ENCODE data around the gene INO80E.
A peak's percentile ranks its signal among the peaks of the same experiment; 100 is the strongest.

The INO80E gene

GRCh38 chr16:30007378-30007895, 11.4 kb downstream of the INO80E start:
- Histone ChIP-seq H3K4me3 (ENCODE audit: low read depth, low read length) (no peak overlapping the region), H3K9me3 (ENCODE audit: severe bottlenecking) (no peaks in the 10 kb centered on the region), H3K27me3 (ENCODE audit: insufficient read depth, low read depth, severe bottlenecking) (no peaks in the 10 kb centered on the region), H3K36me3 (peaks cover 24% of the 10 kb centered on the region; the same call in 1 of the 2 replicates), H3K27ac (no peak overlapping the region)
- TF ChIP-seq, protein P1, sequence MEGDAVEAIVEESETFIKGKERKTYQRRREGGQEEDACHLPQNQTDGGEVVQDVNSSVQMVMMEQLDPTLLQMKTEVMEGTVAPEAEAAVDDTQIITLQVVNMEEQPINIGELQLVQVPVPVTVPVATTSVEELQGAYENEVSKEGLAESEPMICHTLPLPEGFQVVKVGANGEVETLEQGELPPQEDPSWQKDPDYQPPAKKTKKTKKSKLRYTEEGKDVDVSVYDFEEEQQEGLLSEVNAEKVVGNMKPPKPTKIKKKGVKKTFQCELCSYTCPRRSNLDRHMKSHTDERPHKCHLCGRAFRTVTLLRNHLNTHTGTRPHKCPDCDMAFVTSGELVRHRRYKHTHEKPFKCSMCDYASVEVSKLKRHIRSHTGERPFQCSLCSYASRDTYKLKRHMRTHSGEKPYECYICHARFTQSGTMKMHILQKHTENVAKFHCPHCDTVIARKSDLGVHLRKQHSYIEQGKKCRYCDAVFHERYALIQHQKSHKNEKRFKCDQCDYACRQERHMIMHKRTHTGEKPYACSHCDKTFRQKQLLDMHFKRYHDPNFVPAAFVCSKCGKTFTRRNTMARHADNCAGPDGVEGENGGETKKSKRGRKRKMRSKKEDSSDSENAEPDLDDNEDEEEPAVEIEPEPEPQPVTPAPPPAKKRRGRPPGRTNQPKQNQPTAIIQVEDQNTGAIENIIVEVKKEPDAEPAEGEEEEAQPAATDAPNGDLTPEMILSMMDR (IDR thresholded peaks at IDR 0.05; ENCODE audit: low read depth, low read length) = no peak
- no peak for DNase-seq

- H3K4me3 ChIP-seq (ENCODE audit: low read depth, low read length) = no peak overlapping the region
- no peak for DNase-seq
- H3K27me3 ChIP-seq (ENCODE audit: insufficient read depth, low read depth, severe bottlenecking) = no peaks in the 10 kb centered on the region
- no peak overlapping the region for H3K27ac ChIP-seq
- no peaks in the 10 kb centered on the region for H3K9me3 ChIP-seq (ENCODE audit: severe bottlenecking)
- TF ChIP-seq, protein P1 (IDR thresholded peaks at IDR 0.05; ENCODE audit: low read depth, low read length) = no peak
- peaks cover 14% of the 10 kb centered on the region; the same call in 1 of the 2 replicates for H3K36me3 ChIP-seq
Observed at GRCh38 chr16:30009085-30009862, 13.2 kb downstream of the INO80E start.

GRCh38 chr16:30009990-30010843, 14.2 kb downstream of the INO80E start:
- no peak for DNase-seq
- Histone ChIP-seq H3K27me3 (ENCODE audit: insufficient read depth, low read depth, severe bottlenecking) (no peaks in the 10 kb centered on the region), H3K9me3 (ENCODE audit: severe bottlenecking) (no peaks in the 10 kb centered on the region), H3K4me3 (ENCODE audit: low read depth, low read length) (peak overlapping the region; percentile 66), H3K36me3 (peaks cover 12% of the 10 kb centered on the region; the same call in 1 of the 2 replicates), H3K27ac (no peak overlapping the region)
- TF ChIP-seq, protein P1 (IDR thresholded peaks at IDR 0.05; ENCODE audit: low read depth, low read length) = no peak

DNA sequence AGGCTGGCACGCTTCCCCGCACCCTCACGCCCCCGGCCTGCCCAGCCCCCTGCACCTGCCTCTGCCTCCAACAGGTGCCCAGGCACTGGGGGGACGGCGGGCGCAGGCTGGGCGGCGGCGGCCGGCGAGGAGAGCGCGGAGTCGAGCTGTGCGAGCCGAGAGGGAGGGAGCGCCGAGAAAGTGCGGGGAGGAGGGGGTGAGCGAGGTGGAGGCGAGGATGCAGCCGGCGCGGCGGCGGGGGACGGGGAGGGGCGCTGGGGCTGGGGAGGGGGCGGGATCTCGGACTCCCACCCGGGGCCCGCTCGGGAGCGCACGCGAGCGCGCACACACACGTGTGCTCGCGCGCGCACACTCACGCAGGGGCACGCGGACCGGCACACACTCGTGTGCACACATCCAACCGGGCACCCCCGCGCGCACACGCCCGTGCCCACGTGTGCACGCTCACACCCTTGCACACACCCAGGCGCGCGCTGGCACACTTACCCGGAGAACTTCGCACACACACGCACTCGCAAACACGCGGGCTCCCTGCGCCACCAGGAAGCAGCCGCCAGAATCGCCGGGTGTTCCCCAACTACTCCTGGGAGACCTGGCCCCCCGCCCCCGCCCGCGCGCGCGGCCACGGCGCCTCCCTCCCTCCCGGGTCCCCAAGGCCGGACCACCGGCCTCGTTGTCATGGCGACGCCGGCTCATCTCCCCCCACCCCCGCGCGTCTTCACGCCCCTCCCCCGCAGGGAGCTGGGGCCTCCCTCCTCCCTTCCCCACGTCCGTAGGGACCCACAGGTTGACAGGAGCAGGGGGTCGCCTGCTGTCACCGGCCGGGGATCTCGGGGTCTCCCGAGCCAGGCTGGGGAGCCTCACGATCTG, 15.0 kb downstream of the INO80E start, which contains the start of gene DOC2A:
TSS of gene DOC2A (minus strand) at position 184 of the 870 bp plus-strand sequence. CDS start 805 bp downstream, outside the sequence.
- TF ChIP-seq, protein P1 (IDR thresholded peaks at IDR 0.05; ENCODE audit: low read depth, low read length) = no peak
- no peak within 1 kb of the TSS; the same call in 1 of the 2 replicates for H3K27ac ChIP-seq
- DNase-seq = peak; percentile 72
- H3K4me3 ChIP-seq (ENCODE audit: low read depth, low read length) = peak within 1 kb of the TSS; percentile 66
- no peaks in the 10 kb centered on the region for H3K9me3 ChIP-seq (ENCODE audit: severe bottlenecking)
- no peaks in the 10 kb centered on the region for H3K27me3 ChIP-seq (ENCODE audit: insufficient read depth, low read depth, severe bottlenecking)
- peaks cover 7% of the 10 kb centered on the region; the same call in 1 of the 2 replicates for H3K36me3 ChIP-seq

Measured in WERI-Rb-1 (cell line).